Dermis blood vessel endothelial cell (primary cell): ENCODE measurements around the gene EHD1. TPM values are rescaled to one million over a fixed set of nuclear protein-coding genes. Genes with fewer than 3 reads are reported as not detected.

Source experiments
- DNase-seq: peaks from one replicate; pipeline ENCODE4 v3.0.0; 2010
- total RNA-seq: library from RNA; depleted of rRNA; stranded (reverse); fragments of >200 nt; gene quantifications from 2 replicates; pipeline ENCODE4 v1.2.3, GENCODE V29; 2014

Gene EHD1
- total RNA-seq, 1 donor from 2014 or later = 75.9 TPM

DNA sequence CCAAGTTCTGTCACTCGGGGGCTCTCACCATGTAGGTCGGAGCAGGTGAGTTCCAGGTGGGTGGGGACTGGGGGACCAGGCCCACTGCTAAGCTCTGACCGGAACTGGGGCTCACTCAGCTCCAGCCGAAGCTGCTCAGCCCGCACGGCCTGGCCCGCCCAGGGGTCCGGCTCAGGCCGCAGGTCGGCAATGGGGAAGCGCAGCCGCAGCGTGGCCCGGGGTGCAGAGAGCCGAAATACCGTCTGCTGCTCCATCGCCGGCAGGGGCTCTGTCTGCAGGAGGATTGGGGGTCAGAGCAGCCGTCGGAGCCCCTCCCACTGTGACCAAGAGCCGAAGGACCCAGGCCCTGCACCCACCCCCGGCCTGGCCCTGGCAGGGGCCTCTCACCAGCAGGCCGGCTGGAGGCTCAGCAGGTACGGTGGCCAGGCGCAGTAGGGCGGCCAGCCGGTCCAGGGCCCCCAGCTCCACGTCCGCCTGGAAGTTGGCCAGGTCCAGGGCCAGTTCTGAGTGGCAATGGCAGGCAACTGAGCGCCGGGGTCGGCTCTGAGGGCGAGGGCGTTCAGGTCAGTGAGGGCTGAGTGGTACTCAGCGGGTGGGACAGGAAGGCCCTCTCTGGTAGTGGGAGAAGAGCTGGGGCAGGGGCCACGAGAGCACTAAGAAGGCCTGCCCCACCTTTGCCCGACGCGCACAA, 31.4 kb upstream of the EHD1 start:
- no peak for DNase-seq

DNA sequence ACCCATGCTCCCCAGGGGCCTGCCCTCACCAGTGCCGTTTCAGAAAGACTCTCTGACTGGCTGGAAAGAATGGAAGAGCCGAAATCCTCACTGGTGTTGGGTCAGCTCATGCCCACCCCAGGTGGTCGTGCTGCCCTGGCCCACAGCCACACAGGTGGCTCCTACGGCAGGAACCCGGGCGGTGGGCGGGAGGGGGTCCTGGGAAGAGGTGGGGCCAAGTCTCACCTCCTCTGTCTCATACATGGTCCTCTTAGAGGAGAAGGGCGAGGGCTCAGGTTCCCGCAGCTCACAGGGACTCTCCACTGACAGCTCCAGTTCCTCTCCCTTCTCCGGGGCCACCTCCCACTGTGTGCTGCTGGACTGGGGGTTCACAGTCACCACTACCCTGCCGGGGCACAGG, 30.3 kb upstream of the EHD1 start:
- no peak for DNase-seq

DNA sequence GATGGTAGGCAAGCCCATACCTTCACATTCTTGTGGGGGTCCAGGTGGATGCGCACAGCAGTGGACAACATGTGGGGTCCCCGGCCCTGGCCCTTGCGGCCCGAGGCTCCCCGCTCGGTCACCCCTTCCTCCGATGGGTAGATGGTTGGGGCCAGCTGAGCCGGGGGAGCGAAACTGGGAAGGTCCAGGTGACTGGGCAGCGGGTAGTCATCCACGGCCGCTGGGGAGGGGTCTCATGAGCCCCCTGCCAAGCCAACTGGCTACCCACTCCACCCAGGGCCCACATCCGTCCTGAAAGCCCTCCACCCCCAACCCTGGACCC, 27.9 kb upstream of the EHD1 start:
- no peak for DNase-seq

DNA sequence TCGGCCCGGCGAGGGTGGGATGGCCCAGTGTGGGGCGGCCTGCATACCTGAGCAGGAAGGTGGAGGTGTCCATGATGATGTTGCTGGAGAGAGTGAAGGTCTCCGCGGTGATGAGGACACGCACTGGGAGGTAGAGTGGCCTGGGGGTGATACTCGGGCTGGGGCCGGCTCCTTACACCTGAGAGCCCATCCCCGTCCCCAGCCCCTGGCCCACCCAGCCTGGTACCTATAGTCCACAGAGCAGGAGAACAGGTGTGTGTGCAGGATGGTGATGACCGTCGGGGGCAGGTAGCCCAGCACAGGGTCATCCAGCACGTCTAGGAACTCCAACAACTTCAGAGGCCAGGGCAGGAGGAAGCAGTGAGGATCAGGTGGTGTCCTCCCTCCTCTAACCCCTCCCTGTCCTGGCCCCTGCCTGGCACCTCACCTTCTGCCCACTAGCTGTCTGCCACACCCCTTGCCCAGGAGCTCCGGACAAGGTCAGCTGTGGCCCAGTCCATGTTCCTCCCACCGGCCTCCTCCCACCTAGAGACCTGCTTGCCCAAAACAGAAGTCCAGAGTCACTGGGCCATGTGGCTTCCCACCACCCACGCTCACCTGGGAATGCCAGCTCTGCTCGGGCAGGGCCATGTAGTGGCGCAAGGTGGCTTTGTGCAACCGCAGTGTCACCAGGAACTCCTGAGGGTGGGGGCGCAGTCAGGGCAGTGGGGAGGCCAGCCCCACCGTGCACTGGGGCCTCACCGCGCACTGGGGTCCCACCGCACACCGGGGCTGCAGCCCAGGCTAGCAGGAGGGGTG, 27.3 kb upstream of the EHD1 start:
- no peak for DNase-seq

DNA sequence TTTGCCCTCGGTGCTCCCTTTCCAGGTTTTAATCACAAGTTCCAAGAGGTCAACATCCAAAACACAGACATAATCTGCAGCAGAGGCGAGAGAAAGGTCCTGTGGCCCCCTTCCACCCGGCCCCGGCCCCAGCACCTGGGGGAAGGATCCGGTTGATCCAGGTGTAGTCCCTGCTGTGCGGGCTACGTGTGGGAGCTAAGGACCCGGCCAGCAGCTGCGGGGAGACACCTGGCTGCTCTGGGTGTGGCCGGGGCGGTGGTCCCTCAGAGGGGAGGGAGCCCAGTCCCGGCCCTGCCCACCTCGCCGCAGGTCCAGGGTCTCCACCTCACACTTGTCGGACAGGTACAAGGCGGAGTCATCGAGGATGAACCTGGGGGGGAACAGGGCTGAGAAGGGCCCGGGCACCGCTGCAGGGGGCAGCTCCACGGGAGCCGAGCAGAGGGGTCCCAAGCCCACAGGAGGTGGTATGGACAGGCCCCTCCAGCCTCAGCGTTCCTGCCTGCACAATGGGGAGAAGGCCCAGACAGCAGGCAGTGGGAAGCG, 24.9 kb upstream of the EHD1 start:
- no peak for DNase-seq

DNA sequence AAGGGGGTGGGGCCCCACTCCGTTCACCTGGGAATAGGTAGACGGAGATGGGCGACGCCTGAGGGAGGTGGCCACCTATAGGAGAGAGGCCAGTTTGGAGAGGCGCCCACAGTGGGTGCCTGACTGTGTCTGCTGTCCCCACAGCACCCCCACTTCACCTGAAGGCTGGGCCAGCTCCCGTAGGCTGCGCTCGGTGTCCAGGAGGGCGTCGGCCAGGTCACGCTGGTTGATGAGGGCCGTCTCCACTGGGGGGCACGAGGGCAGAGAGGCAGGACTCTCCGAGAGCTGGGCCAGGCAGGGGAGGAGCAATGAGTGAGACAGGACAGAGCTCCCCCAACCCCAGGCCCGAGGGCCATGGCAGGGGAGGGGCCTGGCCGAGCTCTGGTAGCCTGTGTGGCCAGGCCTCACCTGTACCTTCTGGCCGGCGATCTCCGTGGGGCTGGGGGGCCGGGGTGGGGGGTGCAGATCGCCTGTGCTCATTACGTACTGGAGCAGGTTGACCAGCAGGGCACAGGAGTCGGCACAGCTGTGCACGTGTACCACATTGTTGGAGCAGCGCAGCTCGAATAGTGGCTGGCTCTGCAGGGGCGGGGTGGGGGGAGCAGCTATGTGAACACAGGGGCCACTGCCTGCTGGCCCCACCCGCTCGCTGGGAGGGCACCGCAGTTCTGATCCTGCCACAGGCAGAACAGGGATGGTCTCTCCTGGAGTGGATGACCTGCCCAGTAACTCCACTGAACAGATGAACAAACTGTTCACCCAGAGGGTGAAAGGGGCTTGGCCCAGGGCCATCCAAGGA, 23.9 kb upstream of the EHD1 start:
- DNase-seq = no peak

DNA sequence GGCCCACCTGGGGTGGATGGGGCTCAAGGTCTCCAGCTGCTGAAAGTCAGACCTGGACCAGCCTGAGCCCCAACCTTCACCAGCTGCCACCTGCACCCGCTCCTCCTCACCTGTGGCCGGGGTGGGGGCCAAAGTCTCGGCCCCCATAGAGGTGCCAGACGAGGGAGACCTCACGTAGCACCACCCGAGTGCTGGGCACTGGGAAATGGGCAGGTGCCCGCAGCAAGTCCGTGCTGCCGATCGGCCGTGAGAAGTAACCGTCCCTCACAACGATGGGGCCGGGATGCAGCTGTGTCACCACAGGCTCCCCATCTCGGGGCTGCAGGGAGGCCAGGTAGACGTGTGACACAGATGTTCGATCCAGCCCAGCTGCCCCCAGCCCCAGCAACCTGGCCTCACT, 22.4 kb upstream of the EHD1 start:
- no peak for DNase-seq

DNA sequence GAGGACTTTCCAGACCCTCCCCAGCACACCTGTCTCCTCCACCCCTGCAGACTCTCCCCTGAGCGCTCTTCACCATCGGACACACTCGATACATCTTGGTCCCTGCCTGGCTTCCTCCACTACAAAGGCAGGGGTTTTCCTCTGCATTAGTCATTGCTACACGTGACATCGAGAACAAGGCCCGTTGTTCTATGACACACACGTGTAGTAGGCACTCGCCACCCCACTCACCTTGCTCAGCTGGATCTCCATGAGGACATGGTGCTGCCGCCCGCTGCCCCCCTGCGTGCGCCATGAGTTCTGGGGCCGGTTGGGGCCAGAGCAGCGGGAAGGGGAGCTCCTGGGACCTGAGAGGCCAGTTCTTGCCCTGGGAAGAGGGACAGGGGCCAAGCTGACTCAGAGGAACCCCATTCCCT, 21.9 kb upstream of the EHD1 start:
- DNase-seq = peak; percentile 65

DNA sequence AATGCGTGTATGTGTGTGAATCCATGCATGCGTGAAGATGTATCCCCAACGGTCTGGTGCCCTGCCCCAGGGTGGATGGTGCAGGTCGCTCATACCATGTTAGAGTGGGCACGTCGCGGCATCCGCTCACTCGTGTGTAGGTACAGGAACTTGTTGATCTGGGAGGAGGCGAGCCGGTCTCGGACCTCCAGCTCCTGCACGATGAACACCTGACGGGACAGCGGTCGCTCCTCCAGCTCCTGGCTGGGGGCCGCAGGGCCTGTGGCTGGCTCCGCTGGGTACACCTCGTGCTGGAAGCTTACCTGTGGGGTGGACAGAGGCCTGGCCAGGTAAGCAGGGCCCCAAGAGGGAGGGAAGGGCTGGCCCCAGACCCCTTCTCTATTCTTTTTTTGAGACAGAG, 20.1 kb upstream of the EHD1 start:
- DNase-seq = no peak

DNA sequence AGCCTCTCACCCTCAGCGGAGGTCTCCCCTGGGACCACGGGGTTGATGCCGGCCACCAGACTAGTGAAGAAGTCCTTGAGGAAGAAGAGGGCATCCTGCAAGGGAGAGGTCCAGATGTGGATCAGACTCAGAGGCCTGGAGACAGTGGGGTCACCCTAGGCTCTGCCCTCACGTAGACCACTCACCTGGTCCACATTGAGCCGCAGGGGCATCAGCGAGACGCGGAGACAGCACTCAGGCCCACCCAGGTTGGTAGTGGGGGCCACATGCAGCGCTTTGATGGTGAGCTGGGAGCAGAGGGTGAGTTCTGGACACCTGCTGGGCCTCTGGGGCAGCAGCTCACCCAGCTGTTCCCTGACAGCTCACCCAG, 19.6 kb upstream of the EHD1 start:
- DNase-seq = no peak

DNA sequence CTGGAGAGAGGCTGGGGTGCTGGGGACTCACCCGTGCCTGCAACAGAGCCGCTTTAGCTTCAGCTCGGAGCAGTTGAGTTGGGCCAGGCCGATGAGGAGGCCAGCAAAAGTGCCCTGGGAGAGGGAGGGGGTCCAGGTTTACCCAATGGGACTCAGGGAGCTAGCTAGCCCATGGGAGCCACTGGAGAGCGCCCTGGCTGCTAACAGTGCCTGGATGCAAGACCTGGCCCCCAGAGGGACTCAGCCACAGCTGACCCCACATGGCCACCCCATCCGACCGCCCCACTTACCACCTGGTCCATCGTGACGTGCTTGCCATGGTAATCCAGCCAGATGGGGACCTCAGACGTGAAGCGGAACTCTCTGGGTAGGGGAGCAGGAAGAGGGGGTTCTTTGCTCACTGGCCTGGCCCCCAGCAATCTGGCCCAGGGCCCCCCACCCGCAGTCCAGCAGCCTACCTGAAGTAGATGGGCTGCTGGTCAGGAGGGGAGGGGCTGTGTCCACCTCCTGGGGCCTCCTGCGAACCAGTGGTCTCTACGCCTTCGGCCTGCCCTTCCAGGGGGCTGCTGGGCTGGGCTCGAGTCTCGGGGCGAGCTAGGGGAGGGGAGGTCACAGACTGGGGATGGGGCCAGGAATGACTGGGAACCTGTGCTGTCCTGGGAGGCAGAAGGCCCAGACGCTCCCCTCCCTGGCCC, 19.1 kb upstream of the EHD1 start:
- no peak for DNase-seq

DNA sequence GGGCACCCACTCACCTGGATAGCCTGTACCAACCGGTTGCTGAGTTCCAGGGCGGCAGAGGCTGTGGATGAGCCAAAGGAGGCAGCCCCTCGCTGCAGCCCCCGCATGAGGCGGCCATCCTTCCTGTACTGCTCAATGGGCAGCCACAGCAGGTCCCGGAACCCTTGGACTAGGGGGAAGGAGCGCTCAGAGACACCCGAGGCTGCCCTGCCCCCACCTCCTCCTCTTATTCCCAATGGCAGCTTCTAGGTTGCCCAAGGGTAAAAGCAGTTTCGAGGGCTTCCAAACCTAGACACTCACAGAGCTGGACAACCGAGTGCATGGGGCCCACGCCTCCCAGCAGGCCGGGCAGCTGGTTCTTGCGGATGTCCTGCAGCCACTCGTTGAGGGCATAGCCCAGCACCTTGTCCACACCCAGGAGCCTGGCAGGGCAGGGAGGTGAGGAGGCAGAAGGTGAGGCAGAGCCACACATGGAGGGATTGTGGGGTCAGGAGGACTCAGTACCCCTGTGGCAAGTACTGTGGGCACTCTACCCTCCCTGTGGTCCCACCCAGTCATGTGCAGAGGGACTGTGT, 18.1 kb upstream of the EHD1 start:
- no peak for DNase-seq

DNA sequence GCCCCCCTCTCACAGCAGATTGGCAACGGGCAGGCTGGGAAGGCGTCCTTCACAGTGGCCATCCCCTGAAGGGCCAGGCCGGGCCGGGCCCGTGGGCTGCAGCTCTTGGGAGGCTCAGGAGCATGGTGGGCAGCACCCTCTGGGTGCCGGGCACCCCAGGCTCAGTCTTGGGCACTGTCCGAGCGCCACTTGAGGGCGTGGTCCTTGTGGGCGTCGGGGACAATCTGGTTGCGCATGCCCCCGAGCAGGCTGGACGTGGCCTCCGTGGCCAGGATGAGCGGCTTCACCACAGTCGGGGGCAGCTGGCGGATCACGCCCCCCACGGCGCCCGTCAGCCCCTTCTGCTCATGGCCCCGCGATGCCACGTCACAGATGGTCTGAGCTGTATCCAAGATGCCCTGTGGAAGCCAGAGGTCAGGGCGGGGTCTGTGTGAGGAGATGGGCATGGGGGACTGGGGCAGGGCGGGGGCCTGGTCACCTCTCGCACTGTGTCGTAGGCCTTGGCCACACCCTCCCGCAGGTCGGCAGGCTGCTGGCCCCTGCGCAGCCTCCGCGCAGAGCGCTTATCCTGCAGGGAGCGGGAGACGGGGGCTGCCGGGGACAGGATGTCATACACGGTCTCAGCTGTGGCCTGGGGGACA, 16.5 kb upstream of the EHD1 start:
- no peak for DNase-seq

DNA sequence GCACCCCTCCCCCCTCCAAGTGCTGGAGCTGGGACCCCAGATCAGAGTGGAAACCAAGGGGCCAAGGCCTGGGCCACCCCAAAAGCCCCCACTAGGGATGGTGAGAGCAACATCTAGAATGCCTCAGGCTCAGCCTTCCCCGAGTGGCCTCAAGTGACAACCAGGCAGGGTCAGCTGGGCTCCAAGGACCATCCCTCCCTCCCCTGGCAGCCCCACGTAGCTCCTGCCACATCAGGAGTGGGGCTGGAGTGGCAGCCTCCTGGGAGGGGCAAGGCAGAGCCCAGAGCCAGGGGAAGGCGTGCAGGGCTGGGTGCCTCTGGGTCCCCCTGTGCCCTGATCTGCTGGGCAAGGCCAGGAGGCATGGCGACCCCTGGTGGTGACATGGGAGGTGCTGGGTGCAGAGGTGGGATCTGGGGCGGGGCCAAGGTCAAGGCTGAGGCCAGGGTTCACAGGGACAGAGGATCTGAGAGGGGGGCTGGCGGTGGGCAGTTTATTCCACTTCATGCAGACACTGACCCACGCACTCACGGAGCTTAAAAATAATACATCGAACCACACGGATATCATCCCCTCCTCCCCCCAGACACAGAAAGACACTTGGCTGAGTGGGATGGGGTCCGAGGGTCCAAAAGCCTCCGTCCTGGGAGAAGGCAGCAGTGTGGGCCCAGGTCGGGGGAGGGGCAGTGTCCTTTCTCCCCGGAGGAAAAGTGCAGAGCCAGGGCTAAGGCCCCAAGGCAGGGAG, 15.8 kb upstream of the EHD1 start:
- peak; percentile 82 for DNase-seq

DNA sequence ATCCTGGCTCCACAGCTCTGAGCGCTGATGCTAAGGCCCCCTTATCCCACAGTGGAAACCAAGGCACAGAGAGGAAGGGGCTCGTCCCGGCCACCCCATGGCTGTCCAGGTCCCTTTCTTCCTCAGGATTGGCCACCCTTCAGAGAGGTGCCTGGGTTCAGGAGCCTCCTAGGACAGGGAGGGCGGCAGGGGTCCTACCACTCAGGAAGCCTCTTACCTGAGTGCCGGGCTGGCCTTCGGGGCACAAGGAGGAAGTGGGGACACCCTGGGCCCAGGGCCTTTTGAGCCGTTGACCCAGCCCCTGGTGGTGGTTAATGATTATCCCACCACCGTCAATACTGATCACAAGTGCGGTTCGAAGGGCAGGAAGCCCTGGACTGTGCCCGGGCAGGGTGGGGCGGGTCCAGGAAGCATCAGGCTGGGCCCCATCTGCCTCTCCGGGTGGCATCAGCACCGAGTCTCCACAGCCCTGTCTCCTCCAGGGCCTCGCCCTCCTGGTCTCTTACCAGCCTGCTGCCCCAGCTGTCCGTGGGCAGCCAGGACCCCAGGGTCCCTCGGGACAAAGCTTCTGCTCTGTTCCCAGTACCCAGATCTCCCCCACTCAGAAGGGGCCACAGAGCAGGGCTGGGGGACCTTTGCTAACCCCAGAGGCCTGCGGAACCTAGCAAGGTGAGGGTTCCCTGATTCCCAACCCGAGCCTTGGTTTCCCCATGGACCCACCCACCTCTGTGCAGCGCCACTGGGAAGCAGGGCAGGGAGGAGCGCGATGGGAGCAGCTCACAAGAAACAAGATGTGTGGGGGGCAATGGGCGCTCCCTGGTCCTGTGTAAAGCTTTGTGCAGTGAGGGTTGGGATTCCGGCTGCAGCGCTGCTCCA, 15.0 kb upstream of the EHD1 start:
- no peak for DNase-seq

DNA sequence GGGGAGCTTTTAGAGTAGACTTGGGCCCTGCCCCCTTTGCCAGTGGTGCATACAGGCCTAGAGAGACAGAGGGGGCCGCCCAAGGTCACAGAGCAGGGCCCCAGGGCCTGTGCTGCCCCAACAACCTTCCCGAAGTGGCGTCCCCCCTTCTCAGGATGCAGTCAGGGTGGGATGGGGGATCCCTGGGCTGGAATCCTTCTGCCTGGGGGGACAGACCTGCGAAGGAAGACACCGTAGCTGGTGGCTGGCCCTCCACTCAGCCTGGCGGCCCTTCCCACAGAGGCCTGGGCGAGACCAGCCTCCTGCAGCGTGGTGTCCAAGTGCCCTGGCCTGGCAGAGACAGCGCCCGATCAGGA, 14.4 kb upstream of the EHD1 start:
- DNase-seq = no peak

DNA sequence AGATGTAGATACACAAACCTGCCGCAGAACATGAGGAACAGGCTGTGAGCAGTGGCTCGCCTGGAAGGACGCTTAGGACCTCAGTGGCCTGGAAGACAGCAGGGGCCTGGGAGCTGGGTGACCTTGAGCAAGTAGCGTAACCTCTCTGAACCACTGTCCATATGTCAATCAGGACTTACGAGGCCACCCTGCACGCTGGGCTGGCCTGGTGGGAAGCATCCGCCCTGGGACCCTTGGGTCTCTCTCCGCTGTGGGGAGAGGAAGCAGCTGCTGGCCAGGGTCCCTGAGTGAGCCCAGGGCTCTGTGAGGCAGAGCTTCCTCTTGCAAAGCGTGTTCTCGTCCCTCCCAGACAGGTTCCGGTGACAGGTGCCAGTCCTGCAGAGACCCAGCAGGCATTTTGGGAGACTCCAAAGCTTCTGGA, 14.0 kb upstream of the EHD1 start:
- no peak for DNase-seq

DNA sequence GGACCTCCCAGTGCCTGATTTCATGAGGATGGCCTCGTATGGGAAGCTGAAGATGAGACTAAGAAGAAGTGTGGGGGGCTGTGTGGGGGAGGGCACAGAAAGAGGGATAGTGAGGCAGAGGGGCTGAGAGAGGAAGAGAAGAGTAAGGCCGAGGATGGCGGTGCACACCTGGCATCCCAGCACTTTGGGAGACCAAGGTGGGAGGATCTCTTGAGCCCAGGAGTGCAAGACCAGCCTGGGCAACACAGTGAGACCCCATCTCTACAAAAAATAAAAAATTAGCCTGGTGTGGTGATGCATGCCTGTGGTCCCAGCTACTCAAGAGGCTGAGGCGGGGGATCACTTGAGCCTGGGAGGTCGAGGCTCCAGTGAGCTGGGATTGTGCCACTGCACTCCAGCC, 13.5 kb upstream of the EHD1 start:
- no peak for DNase-seq

DNA sequence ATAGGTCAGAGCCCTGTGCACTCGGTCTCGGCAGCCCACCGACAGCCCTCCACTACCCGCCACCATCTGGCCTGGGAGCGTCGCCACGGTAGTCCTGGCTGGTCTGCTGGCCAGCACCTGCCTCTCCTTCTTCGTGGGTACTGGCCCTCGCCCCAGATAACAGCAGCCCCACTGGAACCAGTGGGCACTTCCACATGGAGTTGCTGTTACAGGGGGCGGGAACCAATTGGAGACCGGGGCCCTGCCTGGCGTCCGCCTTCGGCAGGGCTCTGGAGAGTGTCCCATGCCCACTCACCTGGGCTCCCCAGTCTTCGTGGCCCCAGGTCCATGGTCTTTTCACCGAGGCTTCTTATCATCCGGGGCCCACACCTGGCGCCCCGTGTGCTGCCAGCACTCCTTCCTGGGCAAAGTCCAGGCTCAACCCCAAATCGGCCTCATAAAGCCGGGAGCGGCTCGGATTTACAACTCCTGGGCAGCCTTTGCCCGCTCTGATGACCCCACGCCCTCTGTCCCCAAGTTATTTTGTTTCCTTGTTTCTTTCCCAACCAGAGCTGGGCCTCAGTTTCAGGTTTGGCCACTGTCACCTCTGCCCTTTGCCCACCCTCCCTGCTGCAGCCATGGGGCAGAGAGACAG, 12.9 kb upstream of the EHD1 start:
- DNase-seq = no peak

DNA sequence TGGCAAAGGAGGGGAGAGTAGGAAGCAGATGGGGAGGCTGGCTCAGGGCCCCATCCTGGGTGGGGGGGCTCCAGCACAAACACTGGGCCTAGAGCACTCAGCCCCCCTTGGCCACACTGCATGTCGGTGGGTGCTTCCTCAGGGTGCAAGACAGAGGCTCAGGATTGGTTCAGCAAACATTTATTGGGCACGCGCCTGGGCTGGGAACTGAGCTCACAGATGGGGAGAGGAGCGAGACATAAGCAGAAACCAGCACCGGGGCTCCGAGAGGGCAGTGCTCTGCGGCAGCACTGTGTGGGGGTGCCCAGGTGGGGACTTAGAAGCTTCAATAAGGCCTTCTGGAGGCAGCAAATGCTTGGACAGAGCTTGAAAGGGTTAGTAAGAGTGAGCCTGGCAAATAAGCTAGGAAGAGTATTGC, 12.1 kb upstream of the EHD1 start:
- DNase-seq = no peak
